KOPT-K1 (cell line): ENCODE results near the gene SENP6.

Source experiments
- H3K27ac ChIP-seq: fragments of 200-600 bp; sonication (generic); 2 replicates; pipeline ENCODE4 v1.5.1; 2016; ENCODE audit warnings: antibody characterized with exemption, mild to moderate bottlenecking, low read depth, low read length; ENCODE audit not compliant: poor library complexity, severe bottlenecking
- H3K36me3 ChIP-seq: fragments of 200-600 bp; sonication (generic); 2 replicates; pipeline ENCODE4 v1.5.1; 2017; ENCODE audit warnings: antibody characterized with exemption, mild to moderate bottlenecking, low read length, moderate library complexity; ENCODE audit not compliant: insufficient read depth
- H3K9me3 ChIP-seq: fragments of 200-600 bp; sonication (generic); 2 replicates; pipeline ENCODE4 v1.5.1; 2017; ENCODE audit warnings: antibody characterized with exemption, low read length, mild to moderate bottlenecking; ENCODE audit not compliant: insufficient read depth, poor library complexity, severe bottlenecking

SENP6 gene

DNA sequence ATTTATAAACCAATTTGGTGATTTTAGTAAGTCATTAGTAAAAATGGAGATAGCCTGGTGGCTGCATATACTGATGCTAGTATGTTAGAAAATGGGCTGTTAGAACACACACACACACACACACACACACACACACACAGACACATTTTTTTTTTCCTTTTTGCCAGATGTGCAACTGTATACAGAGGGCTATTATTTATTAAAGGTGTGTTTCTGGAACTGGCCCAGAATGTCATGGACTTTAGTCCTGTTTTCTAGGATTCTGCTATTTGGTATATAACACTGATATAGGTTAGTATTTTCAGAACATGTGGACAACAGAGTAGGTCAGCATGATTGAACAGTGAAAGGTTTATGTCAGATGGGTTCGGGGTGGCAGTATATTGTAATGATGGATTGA lies 159.8 kb downstream of the SENP6 start:
- Histone ChIP-seq H3K27ac (no peak overlapping the region), H3K36me3 (no peaks in the 10 kb centered on the region), H3K9me3 (no peaks in the 10 kb centered on the region)

DNA sequence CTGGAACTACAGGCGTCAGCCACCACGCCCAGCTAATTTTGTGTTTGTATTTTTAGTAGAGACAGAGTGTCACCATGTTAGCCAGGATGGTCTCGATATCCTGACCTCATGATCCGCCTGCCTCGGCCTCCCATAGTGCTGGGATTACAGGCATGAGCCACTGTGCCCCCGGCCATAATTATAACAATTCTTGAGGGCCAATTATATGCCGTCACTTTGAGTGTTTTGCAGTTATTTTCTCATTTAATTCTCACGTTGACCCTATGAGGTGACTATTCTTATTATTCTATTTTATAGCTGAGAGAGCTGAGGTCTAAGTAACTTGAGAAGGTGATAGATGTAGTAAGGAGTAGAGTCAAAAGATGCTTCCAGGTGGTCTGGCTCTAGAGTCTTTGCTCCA lies 160.4 kb downstream of the SENP6 start:
- H3K36me3 ChIP-seq, result no peaks in the 10 kb centered on the region
- H3K9me3 ChIP-seq, result no peaks in the 10 kb centered on the region
- H3K27ac ChIP-seq, result no peak overlapping the region

DNA sequence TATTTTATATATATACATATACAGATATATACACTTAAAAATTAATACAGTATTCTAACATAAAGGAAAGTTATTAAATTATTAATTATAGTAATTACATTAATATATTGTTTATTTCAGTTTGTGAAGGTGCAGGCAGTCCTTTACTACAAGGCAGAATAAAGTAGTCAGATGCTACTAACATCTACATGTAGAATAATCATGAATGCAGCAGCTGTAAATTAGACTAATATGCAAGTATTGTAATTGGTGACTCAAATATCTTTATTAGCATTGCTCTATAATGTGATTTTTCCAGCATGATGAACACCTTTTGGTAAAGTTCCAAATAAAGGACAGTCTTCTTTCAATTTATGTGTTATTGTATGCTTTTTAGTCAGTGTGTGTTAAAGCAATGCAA lies 164.7 kb downstream of the SENP6 start:
- Histone ChIP-seq H3K9me3 (no peaks in the 10 kb centered on the region), H3K27ac (no peak overlapping the region), H3K36me3 (no peaks in the 10 kb centered on the region)
